SU-DHL-6 (cell line): ENCODE data around the gene RAB6A.

Experiments used
- H2AFZ ChIP-seq: fragments of 200-600 bp; sonication (generic); 2 replicates; pipeline ENCODE4 v1.6.1; 2014; ENCODE audit warnings: low read depth, mild to moderate bottlenecking, moderate library complexity, mixed read lengths, antibody characterized with exemption, low read length; ENCODE audit not compliant: severe bottlenecking
- H3F3A ChIP-seq: fragments of 200-600 bp; shearing (Covaris generic); 2 replicates; pipeline ENCODE4 v1.6.0; 2016; ENCODE audit warnings: antibody characterized with exemption, mild to moderate bottlenecking; ENCODE audit not compliant: insufficient read depth
- H3K27ac ChIP-seq: fragments of 200-600 bp; sonication (generic); 2 replicates; pipeline ENCODE4 v1.5.1; 2016; ENCODE audit warnings: low read depth, mild to moderate bottlenecking, low read length, moderate library complexity, mixed read lengths
- H3K27me3 ChIP-seq: fragments of 200-600 bp; sonication (generic), shearing (Covaris generic); 2 replicates; pipeline ENCODE4 v1.6.0; 2014; ENCODE audit warnings: mild to moderate bottlenecking, low read length
- H3K36me3 ChIP-seq: fragments of 200-600 bp; sonication (generic); 2 replicates; pipeline ENCODE4 v1.6.1; 2014; ENCODE audit warnings: mild to moderate bottlenecking, low read length, mixed read lengths
- H3K4me2 ChIP-seq: fragments of 300-600, 200-600 bp; shearing (Covaris generic), sonication (generic); 2 replicates; pipeline ENCODE4 v1.6.0; 2014; ENCODE audit warnings: low read length, low read depth, mild to moderate bottlenecking; ENCODE audit not compliant: poor library complexity, severe bottlenecking
- H3K4me3 ChIP-seq: fragments of 200-600 bp; sonication (generic); 2 replicates; pipeline ENCODE4 v1.5.1; 2014; ENCODE audit warnings: antibody characterized with exemption, low read length, mild to moderate bottlenecking, mixed read lengths; ENCODE audit not compliant: insufficient read depth, poor library complexity, severe bottlenecking
- H3K79me2 ChIP-seq: fragments of 200-600 bp; sonication (generic); 2 replicates; pipeline ENCODE4 v1.6.1; 2014; ENCODE audit warnings: mild to moderate bottlenecking, low read length, moderate library complexity; ENCODE audit not compliant: insufficient read depth
- H3K9ac ChIP-seq: fragments of 200-600 bp; sonication (generic); 2 replicates; pipeline ENCODE4 v1.7.0; 2014; ENCODE audit warnings: mild to moderate bottlenecking, low read length
- H3K9me2 ChIP-seq: fragments of 200-600 bp; sonication (generic); replicated peaks from 2 replicates; pipeline ENCODE4 v1.6.1; 2014; ENCODE audit warnings: low read length; ENCODE audit not compliant: insufficient read depth
- H3K9me3 ChIP-seq: fragments of 200-600 bp; sonication (generic); 2 replicates; pipeline ENCODE4 v1.6.1; 2014; ENCODE audit warnings: low read length, mixed read lengths; ENCODE audit not compliant: insufficient read depth
- H4K20me1 ChIP-seq: fragments of 200-600 bp; sonication (generic); 2 replicates; pipeline ENCODE4 v1.6.1; 2014; ENCODE audit warnings: low read depth, mild to moderate bottlenecking, antibody characterized with exemption, low read length, moderate library complexity, mixed read lengths
- EZH2phosphoT487 ChIP-seq: fragments of 200-600 bp; sonication (generic), shearing (Covaris generic); conservative IDR thresholded peaks from 2 replicates; pipeline ENCODE4 v1.6.1; 2018; ENCODE audit warnings: mild to moderate bottlenecking, antibody characterized with exemption, low read length, moderate library complexity, mixed read lengths
- TF ChIP-seq, protein P1 (sequence below): fragments of 200-600 bp; sonication (generic); IDR thresholded peaks from one replicate; pipeline ENCODE4 v1.5.1; 2017; ENCODE audit warnings: antibody characterized with exemption, mild to moderate bottlenecking, low read length, moderate library complexity; ENCODE audit not compliant: insufficient read depth, poor library complexity, severe bottlenecking

Gene RAB6A

GRCh38 chr11:73804712-73805111 is 43.8 kb upstream of the RAB6A start:
- TF ChIP-seq, protein P1, sequence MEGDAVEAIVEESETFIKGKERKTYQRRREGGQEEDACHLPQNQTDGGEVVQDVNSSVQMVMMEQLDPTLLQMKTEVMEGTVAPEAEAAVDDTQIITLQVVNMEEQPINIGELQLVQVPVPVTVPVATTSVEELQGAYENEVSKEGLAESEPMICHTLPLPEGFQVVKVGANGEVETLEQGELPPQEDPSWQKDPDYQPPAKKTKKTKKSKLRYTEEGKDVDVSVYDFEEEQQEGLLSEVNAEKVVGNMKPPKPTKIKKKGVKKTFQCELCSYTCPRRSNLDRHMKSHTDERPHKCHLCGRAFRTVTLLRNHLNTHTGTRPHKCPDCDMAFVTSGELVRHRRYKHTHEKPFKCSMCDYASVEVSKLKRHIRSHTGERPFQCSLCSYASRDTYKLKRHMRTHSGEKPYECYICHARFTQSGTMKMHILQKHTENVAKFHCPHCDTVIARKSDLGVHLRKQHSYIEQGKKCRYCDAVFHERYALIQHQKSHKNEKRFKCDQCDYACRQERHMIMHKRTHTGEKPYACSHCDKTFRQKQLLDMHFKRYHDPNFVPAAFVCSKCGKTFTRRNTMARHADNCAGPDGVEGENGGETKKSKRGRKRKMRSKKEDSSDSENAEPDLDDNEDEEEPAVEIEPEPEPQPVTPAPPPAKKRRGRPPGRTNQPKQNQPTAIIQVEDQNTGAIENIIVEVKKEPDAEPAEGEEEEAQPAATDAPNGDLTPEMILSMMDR, result no peak
- TF ChIP-seq EZH2phosphoT487, result no peak
- H3K79me2 ChIP-seq, result peaks cover 50% of the 10 kb centered on the region
- H3K9me3 ChIP-seq, result no peaks in the 10 kb centered on the region
- no peaks in the 10 kb centered on the region for H3K9me2 ChIP-seq
- H3K4me3 ChIP-seq, result no peak overlapping the region
- no peaks in the 10 kb centered on the region for H4K20me1 ChIP-seq
- H3K9ac ChIP-seq, result no peak overlapping the region
- no peak overlapping the region for H2AFZ ChIP-seq
- H3K4me2 ChIP-seq, result no peak overlapping the region
- no peaks in the 10 kb centered on the region for H3K36me3 ChIP-seq
- no peak overlapping the region for H3K27ac ChIP-seq
- H3K27me3 ChIP-seq, result no peaks in the 10 kb centered on the region
- H3F3A ChIP-seq, result peaks cover 4% of the 10 kb centered on the region; the same call in 1 of the 2 replicates

DNA sequence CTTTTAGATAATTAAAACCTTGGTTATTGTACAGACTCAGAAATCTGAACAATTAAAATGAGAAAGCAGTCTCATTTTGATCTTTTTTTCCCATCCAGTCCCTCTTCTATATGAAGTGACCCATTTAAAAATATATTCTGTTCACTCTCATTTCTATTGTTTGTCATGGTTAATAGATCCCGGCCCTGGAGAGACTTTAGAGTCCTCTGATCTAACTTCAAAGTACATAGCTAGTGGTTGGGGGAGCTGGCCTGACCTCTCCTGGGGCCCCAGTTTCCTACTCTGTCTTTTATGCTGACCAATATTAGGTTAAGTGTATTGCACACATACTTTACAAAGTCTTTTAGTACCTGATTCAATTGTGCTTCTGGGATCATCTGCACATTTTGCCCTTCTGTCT is 40.3 kb upstream of the RAB6A start:
- Histone ChIP-seq H3K79me2 (peaks cover 59% of the 10 kb centered on the region), H4K20me1 (no peaks in the 10 kb centered on the region), H3K4me2 (no peak overlapping the region), H3K9ac (no peak overlapping the region), H3K4me3 (no peak overlapping the region), H3K36me3 (no peaks in the 10 kb centered on the region), H3K9me2 (no peaks in the 10 kb centered on the region), H3K27me3 (no peaks in the 10 kb centered on the region), H2AFZ (no peak overlapping the region), H3K27ac (no peak overlapping the region), H3F3A (peaks cover 4% of the 10 kb centered on the region; the same call in 1 of the 2 replicates), H3K9me3 (no peaks in the 10 kb centered on the region)
- TF ChIP-seq, protein P1, result no peak
- TF ChIP-seq EZH2phosphoT487, result no peak

- H3K4me3 ChIP-seq, result no peak overlapping the region
- no peak for TF ChIP-seq EZH2phosphoT487
- TF ChIP-seq, protein P1, result no peak
- H3K27ac ChIP-seq, result no peak overlapping the region
- H3K9ac ChIP-seq, result no peak overlapping the region
- H3K9me3 ChIP-seq, result no peaks in the 10 kb centered on the region
- H3K9me2 ChIP-seq, result no peaks in the 10 kb centered on the region
- H3K79me2 ChIP-seq, result peaks cover 55% of the 10 kb centered on the region
- H3K36me3 ChIP-seq, result no peaks in the 10 kb centered on the region
- H4K20me1 ChIP-seq, result no peaks in the 10 kb centered on the region
- no peaks in the 10 kb centered on the region for H3K27me3 ChIP-seq
- H3F3A ChIP-seq, result peaks cover 4% of the 10 kb centered on the region; the same call in 1 of the 2 replicates
- H3K4me2 ChIP-seq, result no peak overlapping the region
- H2AFZ ChIP-seq, result no peak overlapping the region
These were observed 39.5 kb upstream of the RAB6A start for GRCh38 chr11:73800276-73800806.
